HG03469 (cell line): Measurements from ENCODE around the gene CPD.
"Not testable (repeated sequence)": the region's sequence is repeated elsewhere in the genome, so short reads cannot be mapped to it uniquely, and the experiment has no call there.

Source experiments
- ATAC-seq: cut with Tn5 transposase; IDR thresholded peaks from one replicate; pipeline ENCODE4 v1.9.1; 2021; ENCODE audit warnings: mild to moderate bottlenecking, moderate library complexity, moderate number of reproducible peaks; ENCODE audit not compliant: unreplicated experiment

The CPD gene

GRCh38 chr17:30381340-30381659 lies 2.6 kb downstream of the CPD start:
- no peak for ATAC-seq

GRCh38 chr17:30382345-30382744 lies 3.6 kb downstream of the CPD start:
- ATAC-seq: no peak

- no peak for ATAC-seq
These were observed 9.8 kb downstream of the CPD start for GRCh38 chr17:30388321-30389179.

GRCh38 chr17:30389756-30390300 lies 11.1 kb downstream of the CPD start:
- no peak for ATAC-seq

GRCh38 chr17:30391534-30391933 lies 12.8 kb downstream of the CPD start:
- ATAC-seq: no peak

GRCh38 chr17:30393491-30393890 lies 14.8 kb downstream of the CPD start:
- no peak for ATAC-seq

GRCh38 chr17:30393911-30394867 lies 15.5 kb downstream of the CPD start:
- ATAC-seq: no peak

GRCh38 chr17:30395398-30396022 lies 16.8 kb downstream of the CPD start:
- ATAC-seq: no peak

GRCh38 chr17:30396129-30396528 lies 17.4 kb downstream of the CPD start:
- ATAC-seq: no peak

- no peak for ATAC-seq
These were observed 17.9 kb downstream of the CPD start for GRCh38 chr17:30396612-30397011.

GRCh38 chr17:30398328-30399041 lies 19.8 kb downstream of the CPD start:
- no peak for ATAC-seq

GRCh38 chr17:30401097-30401496 lies 22.4 kb downstream of the CPD start:
- no peak for ATAC-seq

GRCh38 chr17:30405161-30405560 lies 26.4 kb downstream of the CPD start:
- no peak for ATAC-seq

- ATAC-seq: not testable (repeated sequence)
These were observed 31.9 kb downstream of the CPD start for GRCh38 chr17:30410627-30411026.

GRCh38 chr17:30412008-30412496 lies 33.3 kb downstream of the CPD start:
- not testable (repeated sequence) for ATAC-seq

GRCh38 chr17:30413109-30413508 lies 34.4 kb downstream of the CPD start:
- ATAC-seq: no peak

GRCh38 chr17:30414486-30414885 lies 35.8 kb downstream of the CPD start:
- no peak for ATAC-seq

GRCh38 chr17:30415491-30415890 lies 36.8 kb downstream of the CPD start:
- ATAC-seq: no peak

- not testable (repeated sequence) for ATAC-seq
These were observed 39.3 kb downstream of the CPD start for GRCh38 chr17:30418070-30418469.

- no peak for ATAC-seq
These were observed 42.9 kb downstream of the CPD start for GRCh38 chr17:30421592-30421991.
